Activated naive CD4-positive, alpha-beta T cell treated with anti-CD3 and anti-CD28 coated beads, Interleukin-2, amount 50 U/mL, for 24 hours (primary cell): Measurements from ENCODE around the gene MYO7A.

Experiments used
- H3K27ac Mint-ChIP-seq: one replicate; pipeline ENCODE4 v1.8.0; 2021; ENCODE audit warnings: mild to moderate bottlenecking, mixed read lengths
- H3K27me3 Mint-ChIP-seq: one replicate; pipeline ENCODE4 v1.8.0; 2021; ENCODE audit warnings: mixed read lengths
- H3K36me3 Mint-ChIP-seq: one replicate; pipeline ENCODE4 v1.8.0; 2021; ENCODE audit warnings: mixed read lengths
- H3K4me1 Mint-ChIP-seq: one replicate; pipeline ENCODE4 v1.8.0; 2021; ENCODE audit warnings: mixed read lengths
- H3K4me3 Mint-ChIP-seq: one replicate; pipeline ENCODE4 v1.8.0; 2021; ENCODE audit warnings: mild to moderate bottlenecking, mixed read lengths
- H3K9me3 Mint-ChIP-seq: one replicate; pipeline ENCODE4 v1.8.0; 2021; ENCODE audit warnings: mixed read lengths

MYO7A gene

GRCh38 chr11:77183431-77183984 is 55.5 kb downstream of the MYO7A start:
- H3K4me3 Mint-ChIP-seq: no peak overlapping the region
- H3K4me1 Mint-ChIP-seq: no peaks in the 10 kb centered on the region
- H3K36me3 Mint-ChIP-seq: no peaks in the 10 kb centered on the region
- H3K27me3 Mint-ChIP-seq: no peaks in the 10 kb centered on the region
- no peaks in the 10 kb centered on the region for H3K9me3 Mint-ChIP-seq
- H3K27ac Mint-ChIP-seq: no peak overlapping the region

- no peaks in the 10 kb centered on the region for H3K4me1 Mint-ChIP-seq
Observed at GRCh38 chr11:77184136-77184860, 56.3 kb downstream of the MYO7A start.

GRCh38 chr11:77186302-77186701 is 58.3 kb downstream of the MYO7A start:
- Mint-ChIP-seq H3K4me3 (no peak overlapping the region), H3K27ac (no peak overlapping the region), H3K27me3 (no peaks in the 10 kb centered on the region), H3K9me3 (no peaks in the 10 kb centered on the region), H3K4me1 (no peaks in the 10 kb centered on the region), H3K36me3 (no peaks in the 10 kb centered on the region)

More at GRCh38 chr11:77184136-77184860, 56.3 kb downstream of the MYO7A start:
- Mint-ChIP-seq H3K27ac (no peak overlapping the region), H3K36me3 (no peaks in the 10 kb centered on the region), H3K4me3 (no peak overlapping the region), H3K27me3 (no peaks in the 10 kb centered on the region), H3K9me3 (no peaks in the 10 kb centered on the region)

DNA sequence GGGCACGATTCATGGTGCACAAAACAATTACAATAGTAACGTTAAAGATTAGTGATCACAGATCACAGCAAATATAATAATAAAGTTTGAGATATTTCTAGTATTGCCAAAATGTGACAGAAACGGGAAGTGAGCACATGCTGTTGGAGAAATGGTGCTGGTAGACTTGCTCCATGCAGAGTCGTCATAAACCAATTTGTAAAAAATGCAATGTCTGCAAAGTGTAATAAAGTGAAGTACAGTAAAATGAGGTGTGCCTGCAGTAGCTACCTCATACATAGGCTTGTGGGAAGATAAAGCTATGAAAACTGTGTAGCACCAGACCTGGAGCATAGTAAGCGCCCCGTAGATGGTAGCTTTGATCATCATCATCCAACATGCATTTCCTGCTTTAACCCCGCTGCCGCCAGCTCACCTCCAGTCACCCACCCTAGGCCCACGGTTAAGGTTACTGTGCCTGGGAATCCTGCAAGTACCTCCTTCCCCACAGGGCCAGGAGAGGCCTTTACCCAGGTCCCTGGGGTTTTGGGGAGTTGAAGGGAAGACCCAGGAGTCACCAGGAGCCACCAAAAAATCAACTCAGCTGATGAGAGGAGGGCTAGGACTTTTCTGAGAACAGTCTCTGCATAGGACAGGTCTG is 59.2 kb downstream of the MYO7A start:
- Mint-ChIP-seq H3K4me1 (no peaks in the 10 kb centered on the region), H3K27me3 (no peaks in the 10 kb centered on the region), H3K27ac (no peak overlapping the region), H3K9me3 (no peaks in the 10 kb centered on the region), H3K4me3 (no peak overlapping the region), H3K36me3 (no peaks in the 10 kb centered on the region)

DNA sequence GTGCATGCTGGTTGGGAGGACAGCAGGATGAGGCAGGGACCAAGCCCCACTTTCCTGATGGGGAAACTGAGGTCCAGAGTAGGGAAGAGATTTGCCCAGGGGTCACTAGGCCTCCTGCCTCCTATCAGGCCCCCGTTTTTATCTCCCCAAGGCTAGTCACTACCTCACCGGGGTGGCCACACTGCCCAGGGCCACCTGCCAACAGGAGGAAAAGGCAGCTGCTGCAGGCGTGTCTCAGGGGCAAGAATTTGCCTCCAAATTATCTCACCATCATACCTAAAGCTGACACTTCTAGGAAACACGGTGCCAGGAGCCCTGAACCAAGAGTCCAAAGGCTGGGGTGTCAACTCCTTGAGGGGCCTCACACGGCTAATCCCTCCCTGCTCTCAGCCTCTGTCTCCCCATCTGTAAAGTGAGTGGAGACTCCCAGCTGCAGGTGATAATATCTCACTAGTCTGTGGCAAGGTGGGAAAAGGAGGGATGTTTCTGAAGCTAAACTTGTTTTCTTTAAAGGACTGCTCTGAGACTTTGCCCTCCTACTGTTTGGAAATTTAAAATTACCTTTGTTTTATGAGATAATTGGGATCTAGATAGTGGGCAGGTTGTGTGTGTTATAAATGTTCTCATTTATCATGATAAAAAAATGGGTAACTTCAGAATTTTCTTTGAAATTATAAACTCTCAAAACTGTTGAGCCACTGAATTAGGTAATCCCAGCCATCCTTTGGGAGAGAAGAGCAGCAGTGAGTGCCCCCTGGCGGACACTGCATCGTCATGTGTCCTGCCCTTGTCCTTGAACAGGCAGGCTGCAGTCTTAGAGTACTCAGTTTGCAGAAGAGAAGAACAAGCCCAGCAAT is 60.0 kb downstream of the MYO7A start:
- Mint-ChIP-seq H3K4me1 (no peaks in the 10 kb centered on the region), H3K36me3 (no peaks in the 10 kb centered on the region), H3K9me3 (no peaks in the 10 kb centered on the region), H3K27ac (no peak overlapping the region), H3K27me3 (no peaks in the 10 kb centered on the region), H3K4me3 (no peak overlapping the region)

DNA sequence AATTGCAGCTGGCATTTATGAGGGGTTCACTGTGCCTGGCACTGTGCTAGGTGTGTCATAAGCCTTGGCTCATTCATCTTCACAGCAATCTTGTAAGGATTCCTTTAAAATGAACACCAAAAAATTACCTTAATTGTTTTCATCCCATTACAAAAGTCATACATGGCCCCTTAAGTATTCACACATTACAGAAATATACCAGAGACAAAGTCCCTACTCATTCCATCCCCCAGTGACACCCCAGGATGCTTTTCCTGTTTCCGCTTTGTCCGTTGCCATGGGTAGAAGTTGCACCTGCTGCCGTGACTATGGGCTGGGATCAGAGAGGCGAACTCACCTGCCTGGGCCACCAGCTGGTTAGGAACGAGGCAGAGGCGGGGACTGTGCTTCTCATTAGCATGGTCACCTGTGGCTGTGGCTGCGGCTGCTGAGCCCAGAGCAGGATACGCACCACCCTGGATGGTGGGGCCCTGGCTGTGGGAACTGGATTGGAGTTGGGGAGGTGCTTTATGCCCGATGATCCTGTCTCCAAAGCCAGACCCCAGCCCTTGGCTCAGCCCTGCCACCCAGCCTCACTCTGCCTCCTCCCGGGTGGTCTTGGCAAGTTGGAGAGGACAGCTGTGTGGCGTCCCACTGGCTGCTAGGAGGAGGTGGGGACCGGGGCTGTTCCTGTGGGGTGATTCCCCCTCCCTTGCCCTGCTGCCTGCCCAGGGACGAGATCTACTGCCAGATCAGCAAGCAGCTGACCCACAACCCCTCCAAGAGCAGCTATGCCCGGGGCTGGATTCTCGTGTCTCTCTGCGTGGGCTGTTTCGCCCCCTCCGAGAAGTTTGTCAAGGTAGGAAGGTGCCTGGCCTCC is 60.8 kb downstream of the MYO7A start:
- H3K4me1 Mint-ChIP-seq: no peaks in the 10 kb centered on the region
- no peaks in the 10 kb centered on the region for H3K36me3 Mint-ChIP-seq
- no peak overlapping the region for H3K4me3 Mint-ChIP-seq
- no peaks in the 10 kb centered on the region for H3K9me3 Mint-ChIP-seq
- H3K27me3 Mint-ChIP-seq: no peaks in the 10 kb centered on the region
- no peak overlapping the region for H3K27ac Mint-ChIP-seq

DNA sequence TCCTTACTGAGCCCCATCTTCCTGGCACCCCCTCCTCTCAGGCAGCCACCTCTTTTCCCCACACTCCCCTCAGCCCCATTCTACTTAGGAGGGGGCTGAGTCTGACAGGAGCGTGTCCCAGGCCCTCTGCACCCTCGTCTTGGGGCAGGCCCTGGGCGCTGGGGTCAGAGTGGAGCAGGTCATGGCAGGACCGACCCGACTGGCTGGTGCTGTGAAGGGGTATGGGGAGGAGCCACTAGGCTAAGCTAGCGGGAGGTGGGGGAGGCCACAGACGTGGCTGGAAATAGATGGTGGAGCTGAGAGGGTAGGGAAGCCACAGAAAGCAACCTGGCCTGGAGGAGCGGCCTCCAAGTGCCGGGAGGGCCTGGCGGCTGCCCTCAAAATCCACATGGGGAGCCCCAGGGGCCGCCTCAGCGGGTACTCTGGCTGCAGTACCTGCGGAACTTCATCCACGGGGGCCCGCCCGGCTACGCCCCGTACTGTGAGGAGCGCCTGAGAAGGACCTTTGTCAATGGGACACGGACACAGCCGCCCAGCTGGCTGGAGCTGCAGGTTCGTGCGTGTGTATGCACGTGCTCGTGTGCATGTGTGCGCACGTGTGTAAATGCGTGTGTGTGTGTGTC is 61.7 kb downstream of the MYO7A start:
- no peaks in the 10 kb centered on the region for H3K9me3 Mint-ChIP-seq
- H3K4me1 Mint-ChIP-seq: no peaks in the 10 kb centered on the region
- H3K27me3 Mint-ChIP-seq: no peaks in the 10 kb centered on the region
- H3K36me3 Mint-ChIP-seq: no peaks in the 10 kb centered on the region
- H3K4me3 Mint-ChIP-seq: no peak overlapping the region
- no peak overlapping the region for H3K27ac Mint-ChIP-seq

DNA sequence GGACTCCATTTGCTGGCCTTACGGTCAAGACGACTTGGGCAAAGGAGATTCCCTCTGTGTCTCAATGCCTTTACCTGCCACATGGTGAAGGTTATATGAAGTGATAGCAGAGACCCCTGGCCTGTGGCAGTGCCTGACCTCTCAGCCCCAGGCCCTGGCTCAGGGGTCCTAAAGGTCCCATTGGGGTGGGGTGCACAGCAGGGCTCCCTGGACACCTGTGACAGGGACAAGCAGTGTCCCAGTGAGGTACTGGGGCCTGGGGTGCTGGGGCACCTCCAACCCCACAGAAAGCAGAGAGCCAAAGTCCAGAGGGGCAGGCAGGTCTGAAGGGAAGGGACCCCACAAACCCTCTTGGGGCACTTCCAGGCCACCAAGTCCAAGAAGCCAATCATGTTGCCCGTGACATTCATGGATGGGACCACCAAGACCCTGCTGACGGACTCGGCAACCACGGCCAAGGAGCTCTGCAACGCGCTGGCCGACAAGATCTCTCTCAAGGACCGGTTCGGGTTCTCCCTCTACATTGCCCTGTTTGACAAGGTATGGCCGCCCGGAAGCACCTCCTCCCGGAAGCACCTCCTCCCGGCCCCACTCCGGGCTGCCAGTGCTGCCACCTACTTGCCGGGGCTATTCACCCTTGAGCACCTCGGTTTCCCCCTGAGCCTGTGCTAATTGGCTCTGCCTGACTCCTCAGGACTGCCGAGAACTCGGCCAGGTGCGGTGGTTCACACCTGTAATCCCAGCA is 62.5 kb downstream of the MYO7A start:
- no peak overlapping the region for H3K27ac Mint-ChIP-seq
- no peaks in the 10 kb centered on the region for H3K9me3 Mint-ChIP-seq
- H3K4me3 Mint-ChIP-seq: no peak overlapping the region
- no peaks in the 10 kb centered on the region for H3K27me3 Mint-ChIP-seq
- H3K4me1 Mint-ChIP-seq: no peaks in the 10 kb centered on the region
- H3K36me3 Mint-ChIP-seq: no peaks in the 10 kb centered on the region

DNA sequence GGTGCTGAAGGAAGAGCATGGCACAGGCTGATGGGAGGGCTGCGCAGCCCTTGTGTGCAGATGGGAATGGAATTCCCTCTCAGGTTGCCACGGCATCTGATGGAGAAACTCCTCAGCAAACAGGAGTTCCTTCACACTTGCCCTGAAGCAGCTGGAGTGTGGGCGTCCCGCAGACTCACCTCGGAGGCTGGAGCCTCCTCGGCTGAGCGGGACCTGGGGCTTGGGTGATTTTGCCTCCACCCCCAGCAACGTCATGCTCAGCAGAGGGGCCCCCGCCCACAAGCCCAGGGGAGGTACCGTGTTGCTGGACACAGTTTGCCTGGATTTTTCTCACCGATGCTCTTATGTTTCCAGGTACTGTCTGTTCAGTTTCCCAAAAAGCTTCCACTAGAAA is 63.4 kb downstream of the MYO7A start:
- H3K27ac Mint-ChIP-seq: no peak overlapping the region
- no peaks in the 10 kb centered on the region for H3K36me3 Mint-ChIP-seq
- no peaks in the 10 kb centered on the region for H3K27me3 Mint-ChIP-seq
- no peaks in the 10 kb centered on the region for H3K4me1 Mint-ChIP-seq
- no peak overlapping the region for H3K4me3 Mint-ChIP-seq
- no peaks in the 10 kb centered on the region for H3K9me3 Mint-ChIP-seq

GRCh38 chr11:77191823-77192495 is 63.9 kb downstream of the MYO7A start:
- Mint-ChIP-seq H3K36me3 (no peaks in the 10 kb centered on the region), H3K4me1 (no peaks in the 10 kb centered on the region), H3K4me3 (no peak overlapping the region), H3K27ac (no peak overlapping the region), H3K27me3 (no peaks in the 10 kb centered on the region), H3K9me3 (no peaks in the 10 kb centered on the region)

GRCh38 chr11:77193167-77193566 is 65.1 kb downstream of the MYO7A start:
- Mint-ChIP-seq H3K36me3 (no peaks in the 10 kb centered on the region), H3K9me3 (no peaks in the 10 kb centered on the region), H3K27ac (no peak overlapping the region), H3K4me3 (no peak overlapping the region), H3K27me3 (no peaks in the 10 kb centered on the region), H3K4me1 (no peaks in the 10 kb centered on the region)

- H3K9me3 Mint-ChIP-seq: no peaks in the 10 kb centered on the region
- H3K27ac Mint-ChIP-seq: no peak overlapping the region
- H3K36me3 Mint-ChIP-seq: no peaks in the 10 kb centered on the region
- no peak overlapping the region for H3K4me3 Mint-ChIP-seq
- no peaks in the 10 kb centered on the region for H3K4me1 Mint-ChIP-seq
- H3K27me3 Mint-ChIP-seq: no peaks in the 10 kb centered on the region
Observed at GRCh38 chr11:77193911-77194830, 66.1 kb downstream of the MYO7A start.
